DMS53 (cell line): ENCODE measurements around the gene MORF4L1.
"Not testable (repeated sequence)": the region's sequence is repeated elsewhere in the genome, so short reads cannot be mapped to it uniquely, and the experiment has no call there.

Experiments
- DNase-seq: peaks from one replicate; lab custom pipeline; 2025; lab: John Stamatoyannopoulos, UW

The MORF4L1 gene

GRCh38 chr15:78902281-78903032 is 29.8 kb downstream of the MORF4L1 start:
- not testable (repeated sequence) for DNase-seq

- DNase-seq = no peak
Observed at GRCh38 chr15:78904599-78905358, 32.1 kb downstream of the MORF4L1 start.

- DNase-seq = peak; percentile 25
Observed at GRCh38 chr15:78906316-78906620, 33.6 kb downstream of the MORF4L1 start.

- DNase-seq = peak; percentile 9
Observed at GRCh38 chr15:78907577-78907976, 34.9 kb downstream of the MORF4L1 start.

GRCh38 chr15:78909160-78909695 is 36.5 kb downstream of the MORF4L1 start:
- no peak for DNase-seq

GRCh38 chr15:78909791-78910228 is 37.1 kb downstream of the MORF4L1 start:
- DNase-seq = peak; percentile 56

- DNase-seq = no peak
Observed at GRCh38 chr15:78910271-78910670, 37.6 kb downstream of the MORF4L1 start.

- DNase-seq = no peak
Observed at GRCh38 chr15:78912316-78912715, 39.6 kb downstream of the MORF4L1 start.

GRCh38 chr15:78913012-78913411 is 40.3 kb downstream of the MORF4L1 start:
- DNase-seq = no peak

GRCh38 chr15:78914027-78914764 is 41.5 kb downstream of the MORF4L1 start:
- DNase-seq = peak; percentile 22

GRCh38 chr15:78915341-78916087 is 42.8 kb downstream of the MORF4L1 start:
- DNase-seq = no peak

GRCh38 chr15:78916088-78916487 is 43.4 kb downstream of the MORF4L1 start:
- no peak for DNase-seq

GRCh38 chr15:78917888-78918287 is 45.2 kb downstream of the MORF4L1 start:
- no peak for DNase-seq

- DNase-seq = no peak
Observed at GRCh38 chr15:78921517-78921916, 48.8 kb downstream of the MORF4L1 start.

GRCh38 chr15:78921940-78922339 is 49.2 kb downstream of the MORF4L1 start:
- DNase-seq = no peak

- DNase-seq = no peak
Observed at GRCh38 chr15:78922527-78922926, 49.8 kb downstream of the MORF4L1 start.

- DNase-seq = no peak
Observed at GRCh38 chr15:78923015-78923414, 50.3 kb downstream of the MORF4L1 start.

- no peak for DNase-seq
Observed at GRCh38 chr15:78923480-78924360, 51.0 kb downstream of the MORF4L1 start.

- no peak for DNase-seq
Observed at GRCh38 chr15:78925076-78925624, 52.5 kb downstream of the MORF4L1 start.

GRCh38 chr15:78925956-78926743 is 53.5 kb downstream of the MORF4L1 start:
- peak; percentile 19 for DNase-seq
